GM23338 (cell line): ENCODE measurements around the gene COBL.

ENCODE experiments used
- CREB1 ChIP-seq: fragments of 250-450 bp; sonication (Bioruptor Pico); IDR thresholded peaks from 2 replicates; pipeline ENCODE4 v1.5.0; 2020; ENCODE audit warnings: low read depth, mild to moderate bottlenecking, moderate library complexity
- EZH2 ChIP-seq: fragments of 200-600 bp; sonication (generic); IDR thresholded peaks from one replicate; pipeline ENCODE4 v1.8.0; 2017; ENCODE audit warnings: antibody characterized with exemption, mild to moderate bottlenecking, low read depth; ENCODE audit not compliant: unreplicated experiment
- EZH2phosphoT487 ChIP-seq: fragments of 200-600 bp; sonication (generic); IDR thresholded peaks from one replicate; pipeline ENCODE4 v1.8.1; 2018; ENCODE audit warnings: antibody characterized with exemption; ENCODE audit not compliant: unreplicated experiment
- JUNB ChIP-seq: IDR thresholded peaks from one replicate; pipeline ENCODE4 v1.6.1; 2016; ENCODE audit warnings: antibody characterized with exemption; ENCODE audit not compliant: unreplicated experiment
- NANOG ChIP-seq: IDR thresholded peaks from 2 replicates; pipeline ENCODE4 v1.6.1; 2016; ENCODE audit warnings: antibody characterized with exemption, borderline replicate concordance
- POLR2AphosphoS5 ChIP-seq: IDR thresholded peaks from 2 replicates; pipeline ENCODE4 v1.6.1; 2016; ENCODE audit warnings: antibody characterized with exemption, low read depth
- ZNF114 ChIP-seq: fragments of 250-450 bp; sonication (Bioruptor Pico); IDR thresholded peaks from 2 replicates; pipeline ENCODE4 v1.5.0; 2020; ENCODE audit warnings: mild to moderate bottlenecking, moderate library complexity
- TF ChIP-seq, protein P1 (sequence below), 2 experiments: fragments of 200-600 bp in 1 of 2; sonication (generic) in 1 of 2; conservative IDR thresholded peaks; 2 replicates each; pipeline versions ENCODE4 v1.5.1 to v1.6.1; 2016 to 2017; ENCODE audit warnings: antibody characterized with exemption in 2 of 2, low read depth in 2 of 2, mild to moderate bottlenecking in 2 of 2, moderate library complexity in 1 of 2
- TF ChIP-seq, protein P2 (sequence below): IDR thresholded peaks from one replicate; pipeline ENCODE4 v1.6.1; 2018; ENCODE audit warnings: antibody characterized with exemption; ENCODE audit not compliant: unreplicated experiment
- TF ChIP-seq, protein P3 (sequence below): IDR thresholded peaks from 2 replicates; pipeline ENCODE4 v1.6.1; 2016; ENCODE audit warnings: antibody characterized with exemption
- TF ChIP-seq, protein P4 (sequence below): fragments of 250-450 bp; sonication (Bioruptor Pico); IDR thresholded peaks from 2 replicates; pipeline ENCODE4 v1.5.0; 2020; ENCODE audit warnings: mild to moderate bottlenecking, moderate library complexity

DNA sequence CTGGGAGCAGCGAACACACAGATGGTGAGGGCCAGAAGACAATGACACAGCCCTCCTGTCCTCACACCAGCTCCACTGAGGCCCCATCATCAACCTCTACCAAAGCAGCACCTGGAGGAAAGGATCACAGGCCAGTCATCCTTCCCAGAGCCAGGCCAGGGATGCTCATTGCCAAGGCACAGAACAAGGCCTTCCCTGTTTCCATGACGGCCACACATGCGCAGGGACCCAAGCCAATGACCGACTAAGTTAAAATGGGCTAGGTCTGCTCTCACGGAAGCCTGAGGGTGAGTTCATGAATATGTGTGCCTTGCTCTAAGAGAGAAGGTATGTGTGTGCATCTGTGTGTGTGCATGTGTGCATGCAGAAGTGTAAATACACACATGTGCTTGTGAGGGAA is 39.6 kb downstream of the COBL start:
- TF ChIP-seq POLR2AphosphoS5 (no peak), EZH2phosphoT487 (no peak), CREB1 (CRISPR knock-in tag) (no peak), EZH2 (no peak), JUNB (no peak), ZNF114 (CRISPR knock-in tag) (no peak), NANOG (no peak)
- TF ChIP-seq, protein P1, sequence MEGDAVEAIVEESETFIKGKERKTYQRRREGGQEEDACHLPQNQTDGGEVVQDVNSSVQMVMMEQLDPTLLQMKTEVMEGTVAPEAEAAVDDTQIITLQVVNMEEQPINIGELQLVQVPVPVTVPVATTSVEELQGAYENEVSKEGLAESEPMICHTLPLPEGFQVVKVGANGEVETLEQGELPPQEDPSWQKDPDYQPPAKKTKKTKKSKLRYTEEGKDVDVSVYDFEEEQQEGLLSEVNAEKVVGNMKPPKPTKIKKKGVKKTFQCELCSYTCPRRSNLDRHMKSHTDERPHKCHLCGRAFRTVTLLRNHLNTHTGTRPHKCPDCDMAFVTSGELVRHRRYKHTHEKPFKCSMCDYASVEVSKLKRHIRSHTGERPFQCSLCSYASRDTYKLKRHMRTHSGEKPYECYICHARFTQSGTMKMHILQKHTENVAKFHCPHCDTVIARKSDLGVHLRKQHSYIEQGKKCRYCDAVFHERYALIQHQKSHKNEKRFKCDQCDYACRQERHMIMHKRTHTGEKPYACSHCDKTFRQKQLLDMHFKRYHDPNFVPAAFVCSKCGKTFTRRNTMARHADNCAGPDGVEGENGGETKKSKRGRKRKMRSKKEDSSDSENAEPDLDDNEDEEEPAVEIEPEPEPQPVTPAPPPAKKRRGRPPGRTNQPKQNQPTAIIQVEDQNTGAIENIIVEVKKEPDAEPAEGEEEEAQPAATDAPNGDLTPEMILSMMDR (conservative IDR thresholded peaks at IDR 0.05; ENCODE audit: low read depth in 2 of 2): no peak
- TF ChIP-seq, protein P2, sequence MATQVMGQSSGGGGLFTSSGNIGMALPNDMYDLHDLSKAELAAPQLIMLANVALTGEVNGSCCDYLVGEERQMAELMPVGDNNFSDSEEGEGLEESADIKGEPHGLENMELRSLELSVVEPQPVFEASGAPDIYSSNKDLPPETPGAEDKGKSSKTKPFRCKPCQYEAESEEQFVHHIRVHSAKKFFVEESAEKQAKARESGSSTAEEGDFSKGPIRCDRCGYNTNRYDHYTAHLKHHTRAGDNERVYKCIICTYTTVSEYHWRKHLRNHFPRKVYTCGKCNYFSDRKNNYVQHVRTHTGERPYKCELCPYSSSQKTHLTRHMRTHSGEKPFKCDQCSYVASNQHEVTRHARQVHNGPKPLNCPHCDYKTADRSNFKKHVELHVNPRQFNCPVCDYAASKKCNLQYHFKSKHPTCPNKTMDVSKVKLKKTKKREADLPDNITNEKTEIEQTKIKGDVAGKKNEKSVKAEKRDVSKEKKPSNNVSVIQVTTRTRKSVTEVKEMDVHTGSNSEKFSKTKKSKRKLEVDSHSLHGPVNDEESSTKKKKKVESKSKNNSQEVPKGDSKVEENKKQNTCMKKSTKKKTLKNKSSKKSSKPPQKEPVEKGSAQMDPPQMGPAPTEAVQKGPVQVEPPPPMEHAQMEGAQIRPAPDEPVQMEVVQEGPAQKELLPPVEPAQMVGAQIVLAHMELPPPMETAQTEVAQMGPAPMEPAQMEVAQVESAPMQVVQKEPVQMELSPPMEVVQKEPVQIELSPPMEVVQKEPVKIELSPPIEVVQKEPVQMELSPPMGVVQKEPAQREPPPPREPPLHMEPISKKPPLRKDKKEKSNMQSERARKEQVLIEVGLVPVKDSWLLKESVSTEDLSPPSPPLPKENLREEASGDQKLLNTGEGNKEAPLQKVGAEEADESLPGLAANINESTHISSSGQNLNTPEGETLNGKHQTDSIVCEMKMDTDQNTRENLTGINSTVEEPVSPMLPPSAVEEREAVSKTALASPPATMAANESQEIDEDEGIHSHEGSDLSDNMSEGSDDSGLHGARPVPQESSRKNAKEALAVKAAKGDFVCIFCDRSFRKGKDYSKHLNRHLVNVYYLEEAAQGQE: no peak
- TF ChIP-seq, protein P3, sequence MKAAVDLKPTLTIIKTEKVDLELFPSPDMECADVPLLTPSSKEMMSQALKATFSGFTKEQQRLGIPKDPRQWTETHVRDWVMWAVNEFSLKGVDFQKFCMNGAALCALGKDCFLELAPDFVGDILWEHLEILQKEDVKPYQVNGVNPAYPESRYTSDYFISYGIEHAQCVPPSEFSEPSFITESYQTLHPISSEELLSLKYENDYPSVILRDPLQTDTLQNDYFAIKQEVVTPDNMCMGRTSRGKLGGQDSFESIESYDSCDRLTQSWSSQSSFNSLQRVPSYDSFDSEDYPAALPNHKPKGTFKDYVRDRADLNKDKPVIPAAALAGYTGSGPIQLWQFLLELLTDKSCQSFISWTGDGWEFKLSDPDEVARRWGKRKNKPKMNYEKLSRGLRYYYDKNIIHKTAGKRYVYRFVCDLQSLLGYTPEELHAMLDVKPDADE: no peak
- TF ChIP-seq, protein P4, sequence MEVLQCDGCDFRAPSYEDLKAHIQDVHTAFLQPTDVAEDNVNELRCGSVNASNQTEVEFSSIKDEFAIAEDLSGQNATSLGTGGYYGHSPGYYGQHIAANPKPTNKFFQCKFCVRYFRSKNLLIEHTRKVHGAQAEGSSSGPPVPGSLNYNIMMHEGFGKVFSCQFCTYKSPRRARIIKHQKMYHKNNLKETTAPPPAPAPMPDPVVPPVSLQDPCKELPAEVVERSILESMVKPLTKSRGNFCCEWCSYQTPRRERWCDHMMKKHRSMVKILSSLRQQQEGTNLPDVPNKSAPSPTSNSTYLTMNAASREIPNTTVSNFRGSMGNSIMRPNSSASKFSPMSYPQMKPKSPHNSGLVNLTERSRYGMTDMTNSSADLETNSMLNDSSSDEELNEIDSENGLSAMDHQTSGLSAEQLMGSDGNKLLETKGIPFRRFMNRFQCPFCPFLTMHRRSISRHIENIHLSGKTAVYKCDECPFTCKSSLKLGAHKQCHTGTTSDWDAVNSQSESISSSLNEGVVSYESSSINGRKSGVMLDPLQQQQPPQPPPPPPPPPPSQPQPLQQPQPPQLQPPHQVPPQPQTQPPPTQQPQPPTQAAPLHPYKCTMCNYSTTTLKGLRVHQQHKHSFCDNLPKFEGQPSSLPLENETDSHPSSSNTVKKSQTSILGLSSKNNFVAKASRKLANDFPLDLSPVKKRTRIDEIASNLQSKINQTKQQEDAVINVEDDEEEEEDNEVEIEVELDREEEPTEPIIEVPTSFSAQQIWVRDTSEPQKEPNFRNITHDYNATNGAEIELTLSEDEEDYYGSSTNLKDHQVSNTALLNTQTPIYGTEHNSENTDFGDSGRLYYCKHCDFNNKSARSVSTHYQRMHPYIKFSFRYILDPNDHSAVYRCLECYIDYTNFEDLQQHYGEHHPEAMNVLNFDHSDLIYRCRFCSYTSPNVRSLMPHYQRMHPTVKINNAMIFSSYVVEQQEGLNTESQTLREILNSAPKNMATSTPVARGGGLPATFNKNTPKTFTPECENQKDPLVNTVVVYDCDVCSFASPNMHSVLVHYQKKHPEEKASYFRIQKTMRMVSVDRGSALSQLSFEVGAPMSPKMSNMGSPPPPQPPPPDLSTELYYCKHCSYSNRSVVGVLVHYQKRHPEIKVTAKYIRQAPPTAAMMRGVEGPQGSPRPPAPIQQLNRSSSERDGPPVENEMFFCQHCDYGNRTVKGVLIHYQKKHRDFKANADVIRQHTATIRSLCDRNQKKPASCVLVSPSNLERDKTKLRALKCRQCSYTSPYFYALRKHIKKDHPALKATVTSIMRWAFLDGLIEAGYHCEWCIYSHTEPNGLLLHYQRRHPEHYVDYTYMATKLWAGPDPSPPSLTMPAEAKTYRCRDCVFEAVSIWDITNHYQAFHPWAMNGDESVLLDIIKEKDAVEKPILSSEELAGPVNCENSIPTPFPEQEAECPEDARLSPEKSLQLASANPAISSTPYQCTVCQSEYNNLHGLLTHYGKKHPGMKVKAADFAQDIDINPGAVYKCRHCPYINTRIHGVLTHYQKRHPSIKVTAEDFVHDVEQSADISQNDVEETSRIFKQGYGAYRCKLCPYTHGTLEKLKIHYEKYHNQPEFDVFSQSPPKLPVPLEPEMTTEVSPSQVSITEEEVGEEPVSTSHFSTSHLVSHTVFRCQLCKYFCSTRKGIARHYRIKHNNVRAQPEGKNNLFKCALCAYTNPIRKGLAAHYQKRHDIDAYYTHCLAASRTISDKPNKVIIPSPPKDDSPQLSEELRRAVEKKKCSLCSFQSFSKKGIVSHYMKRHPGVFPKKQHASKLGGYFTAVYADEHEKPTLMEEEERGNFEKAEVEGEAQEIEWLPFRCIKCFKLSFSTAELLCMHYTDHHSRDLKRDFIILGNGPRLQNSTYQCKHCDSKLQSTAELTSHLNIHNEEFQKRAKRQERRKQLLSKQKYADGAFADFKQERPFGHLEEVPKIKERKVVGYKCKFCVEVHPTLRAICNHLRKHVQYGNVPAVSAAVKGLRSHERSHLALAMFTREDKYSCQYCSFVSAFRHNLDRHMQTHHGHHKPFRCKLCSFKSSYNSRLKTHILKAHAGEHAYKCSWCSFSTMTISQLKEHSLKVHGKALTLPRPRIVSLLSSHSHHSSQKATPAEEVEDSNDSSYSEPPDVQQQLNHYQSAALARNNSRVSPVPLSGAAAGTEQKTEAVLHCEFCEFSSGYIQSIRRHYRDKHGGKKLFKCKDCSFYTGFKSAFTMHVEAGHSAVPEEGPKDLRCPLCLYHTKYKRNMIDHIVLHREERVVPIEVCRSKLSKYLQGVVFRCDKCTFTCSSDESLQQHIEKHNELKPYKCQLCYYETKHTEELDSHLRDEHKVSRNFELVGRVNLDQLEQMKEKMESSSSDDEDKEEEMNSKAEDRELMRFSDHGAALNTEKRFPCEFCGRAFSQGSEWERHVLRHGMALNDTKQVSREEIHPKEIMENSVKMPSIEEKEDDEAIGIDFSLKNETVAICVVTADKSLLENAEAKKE (CRISPR knock-in tag): no peak
